Measurements from ENCODE around the gene BCAM. TPM values are rescaled to one million over a fixed set of nuclear protein-coding genes. Genes with fewer than 3 reads are reported as not detected.
A peak's percentile ranks its signal among the peaks of the same experiment; 100 is the strongest.

BCAM gene
- total RNA-seq, 1 experiment from 2014 or later, result 30.0 TPM

- Mint-ChIP-seq H3K9me3 (ENCODE audit: low read depth, unreplicated experiment) (no peaks in the 10 kb centered on the region), H3K27me3 (ENCODE audit: unreplicated experiment) (no peaks in the 10 kb centered on the region), H3K4me1 (ENCODE audit: low read depth, unreplicated experiment) (peaks cover 9% of the 10 kb centered on the region), H3K36me3 (ENCODE audit: insufficient read depth, unreplicated experiment) (peaks cover 93% of the 10 kb centered on the region), H3K4me3 (ENCODE audit: low read depth, unreplicated experiment) (no peak overlapping the region), H3K27ac (ENCODE audit: unreplicated experiment) (no peak overlapping the region)
- intact Hi-C loops (cut with micrococcal nuclease; ENCODE audit: unreplicated experiment), result no loop called here
- DNase-seq, result no peak
- BruUV-seq (replicated peaks), result TSS peak; percentile 24
- CTCF ChIA-PET, result interaction anchor here (0.6 kb wide), 2 partner anchors 74 to 156 kb away, joined by 3 read pairs; no protein-coding TSS in a partner anchor
- no peak for TF ChIP-seq CTCF (IDR thresholded peaks at IDR 0.05; ENCODE audit: unreplicated experiment)
Measured at GRCh38 chr19:44795398-44795987, 13.4 kb upstream of the BCAM start.

- TF ChIP-seq CTCF (IDR thresholded peaks at IDR 0.05; ENCODE audit: unreplicated experiment), result no peak
- peaks cover 9% of the 10 kb centered on the region for H3K4me1 Mint-ChIP-seq (ENCODE audit: low read depth, unreplicated experiment)
- H3K4me3 Mint-ChIP-seq (ENCODE audit: low read depth, unreplicated experiment), result no peak overlapping the region
- CTCF ChIA-PET, result interaction anchor here (0.6 kb wide), 1 partner anchor 105 kb away, joined by 3 read pairs; no protein-coding TSS in a partner anchor
- intact Hi-C loops (cut with micrococcal nuclease; ENCODE audit: unreplicated experiment), result no loop called here
- no peak for DNase-seq
- peaks cover 84% of the 10 kb centered on the region for H3K36me3 Mint-ChIP-seq (ENCODE audit: insufficient read depth, unreplicated experiment)
- H3K9me3 Mint-ChIP-seq (ENCODE audit: low read depth, unreplicated experiment), result no peaks in the 10 kb centered on the region
- H3K27ac Mint-ChIP-seq (ENCODE audit: unreplicated experiment), result no peak overlapping the region
- BruUV-seq (replicated peaks), result no TSS peak
- H3K27me3 Mint-ChIP-seq (ENCODE audit: unreplicated experiment), result no peaks in the 10 kb centered on the region
Measured at GRCh38 chr19:44796701-44797115, 12.2 kb upstream of the BCAM start.

GRCh38 chr19:44799627-44800346 lies 9.1 kb upstream of the BCAM start:
- Mint-ChIP-seq H3K36me3 (ENCODE audit: insufficient read depth, unreplicated experiment) (peaks cover 78% of the 10 kb centered on the region), H3K4me1 (ENCODE audit: low read depth, unreplicated experiment) (peaks cover 9% of the 10 kb centered on the region), H3K4me3 (ENCODE audit: low read depth, unreplicated experiment) (no peak overlapping the region), H3K27ac (ENCODE audit: unreplicated experiment) (peak overlapping the region; percentile 3), H3K9me3 (ENCODE audit: low read depth, unreplicated experiment) (no peaks in the 10 kb centered on the region), H3K27me3 (ENCODE audit: unreplicated experiment) (no peaks in the 10 kb centered on the region)
- CTCF ChIA-PET, result interaction anchor here (0.5 to 1.0 kb wide), 2 partner anchors 15 to 108 kb away, joined by 3 read pairs; no protein-coding TSS in a partner anchor
- BruUV-seq (replicated peaks), result no TSS peak
- intact Hi-C loops (cut with micrococcal nuclease; ENCODE audit: unreplicated experiment), result loop anchor here (1.0 kb wide), 1 partner anchor 46 kb away; no protein-coding TSS in a partner anchor
- no peak for TF ChIP-seq CTCF (IDR thresholded peaks at IDR 0.05; ENCODE audit: unreplicated experiment)
- DNase-seq, result no peak

- H3K9me3 Mint-ChIP-seq (ENCODE audit: low read depth, unreplicated experiment), result no peaks in the 10 kb centered on the region
- peak; percentile 99 for TF ChIP-seq CTCF (IDR thresholded peaks at IDR 0.05; ENCODE audit: unreplicated experiment)
- peaks cover 78% of the 10 kb centered on the region for H3K36me3 Mint-ChIP-seq (ENCODE audit: insufficient read depth, unreplicated experiment)
- DNase-seq, result peak; percentile 96
- BruUV-seq (replicated peaks), result no TSS peak
- no peak overlapping the region for H3K4me3 Mint-ChIP-seq (ENCODE audit: low read depth, unreplicated experiment)
- peaks cover 9% of the 10 kb centered on the region for H3K4me1 Mint-ChIP-seq (ENCODE audit: low read depth, unreplicated experiment)
- H3K27me3 Mint-ChIP-seq (ENCODE audit: unreplicated experiment), result no peaks in the 10 kb centered on the region
- intact Hi-C loops (cut with micrococcal nuclease; ENCODE audit: unreplicated experiment), result loop anchor here (1.0 kb wide), 1 partner anchor 45 kb away; no protein-coding TSS in a partner anchor
- CTCF ChIA-PET, result interaction anchor here (1.0 kb wide), 1 partner anchor 16 kb away, joined by 3 read pairs; no protein-coding TSS in a partner anchor
- no peak overlapping the region for H3K27ac Mint-ChIP-seq (ENCODE audit: unreplicated experiment)
Measured at GRCh38 chr19:44800461-44800860, 8.4 kb upstream of the BCAM start.
